Right lobe of liver (tissue), 4 donors: ENCODE measurements around the gene MRPS18B.

ENCODE experiments used
- CTCF ChIP-seq, 4 donors: fragments of 200-600 bp in 3 of 4; fragments of 450-650 bp in 1 of 4; IDR thresholded peaks; one replicate each; pipeline versions ENCODE4 v1.5.1 to v1.8.0; 2016 to 2022; ENCODE audit warnings: antibody characterized with exemption in 4 of 4, mild to moderate bottlenecking in 2 of 4
- POLR2A ChIP-seq: fragments of 450-650 bp; IDR thresholded peaks from one replicate; pipeline ENCODE4 v1.6.1; 2017; ENCODE audit warnings: antibody characterized with exemption, mild to moderate bottlenecking
- donor health status: DM: no; HTN: no; CAD: no.
- donor health status: DM: no; HTN: no; CAD: no.
- donor health status: DM: no; HTN: yes; CAD: no.

- no peak for TF ChIP-seq CTCF (IDR thresholded peaks at IDR 0.05)
- TF ChIP-seq POLR2A: no peak
Measured at GRCh38 chr6:30654798-30655742, 37.4 kb downstream of the MRPS18B start.
